GM19372 (cell line): ENCODE data around the gene PNPLA2.

Experiments used
- ATAC-seq: cut with Tn5 transposase; IDR thresholded peaks from one replicate; pipeline ENCODE4 v1.9.1; 2021; ENCODE audit warnings: mild to moderate bottlenecking, low read depth, moderate library complexity; ENCODE audit not compliant: unreplicated experiment

PNPLA2 gene

GRCh38 chr11:782264-783174 is 36.2 kb upstream of the PNPLA2 start:
- no peak for ATAC-seq

GRCh38 chr11:783581-784015 is 35.1 kb upstream of the PNPLA2 start:
- no peak for ATAC-seq

GRCh38 chr11:786235-787083 is 32.3 kb upstream of the PNPLA2 start:
- ATAC-seq, result no peak

- ATAC-seq, result no peak
These were observed 31.5 kb upstream of the PNPLA2 start for GRCh38 chr11:787084-787675.

- ATAC-seq, result no peak
These were observed 30.6 kb upstream of the PNPLA2 start for GRCh38 chr11:788009-788640.

GRCh38 chr11:788953-789940 is 29.5 kb upstream of the PNPLA2 start:
- ATAC-seq, result no peak

- ATAC-seq, result no peak
These were observed 28.8 kb upstream of the PNPLA2 start, which contains the start of gene CEND1 for GRCh38 chr11:789943-790342. Gene CEND1 (minus strand): TSS chr11:790090. CDS start chr11:788576, 1,514 bp downstream.

- no peak for ATAC-seq
These were observed 27.8 kb upstream of the PNPLA2 start for GRCh38 chr11:790721-791564.

- ATAC-seq, result no peak
These were observed 26.8 kb upstream of the PNPLA2 start for GRCh38 chr11:791658-792534.

- no peak for ATAC-seq
These were observed 26.2 kb upstream of the PNPLA2 start for GRCh38 chr11:792535-792821.

GRCh38 chr11:792873-793272 is 25.8 kb upstream of the PNPLA2 start:
- ATAC-seq, result no peak

- ATAC-seq, result no peak
These were observed 25.2 kb upstream of the PNPLA2 start for GRCh38 chr11:793556-793955.

GRCh38 chr11:794013-794765 is 24.5 kb upstream of the PNPLA2 start:
- ATAC-seq, result no peak

- ATAC-seq, result no peak
These were observed 23.7 kb upstream of the PNPLA2 start for GRCh38 chr11:794766-795633.

GRCh38 chr11:795634-796564 is 22.8 kb upstream of the PNPLA2 start:
- no peak for ATAC-seq
